IPS-18a (cell line): Measurements from ENCODE around the gene MEF2B.
"Not testable (repeated sequence)": the region's sequence is repeated elsewhere in the genome, so short reads cannot be mapped to it uniquely, and the experiment has no call there.

Source experiments
- H3K27ac ChIP-seq: one replicate; pipeline ENCODE4 v1.5.1; 2013; ENCODE audit warnings: low read length
- H3K27me3 ChIP-seq: one replicate; pipeline ENCODE4 v1.6.1; 2013; ENCODE audit warnings: mild to moderate bottlenecking, low read length; ENCODE audit not compliant: control insufficient read depth, insufficient read depth
- H3K36me3 ChIP-seq: one replicate; pipeline ENCODE4 v1.6.1; 2013; ENCODE audit warnings: low read depth, low read length; ENCODE audit not compliant: control insufficient read depth
- H3K4me1 ChIP-seq: one replicate; pipeline ENCODE4 v1.6.1; 2013; ENCODE audit warnings: low read depth, low read length; ENCODE audit not compliant: control insufficient read depth
- H3K4me3 ChIP-seq: one replicate; pipeline ENCODE4 v1.5.1; 2013; ENCODE audit warnings: low read length
- H3K9ac ChIP-seq: one replicate; pipeline ENCODE4 v1.6.1; 2013; ENCODE audit warnings: mild to moderate bottlenecking, low read length, moderate library complexity
- H3K9me3 ChIP-seq: one replicate; pipeline ENCODE4 v1.6.1; 2013; ENCODE audit warnings: low read depth, low read length; ENCODE audit not compliant: control insufficient read depth

The MEF2B gene

GRCh38 chr19:19135713-19136112 is 34.4 kb downstream of the MEF2B start:
- H3K9me3 ChIP-seq, H3K9ac ChIP-seq, H3K4me3 ChIP-seq, H3K36me3 ChIP-seq, H3K27me3 ChIP-seq, H3K27ac ChIP-seq: not testable (repeated sequence)
- H3K4me1 ChIP-seq, result peaks cover 12% of the 10 kb centered on the region

GRCh38 chr19:19134687-19135158 is 35.3 kb downstream of the MEF2B start:
- Histone ChIP-seq H3K27me3 (peaks cover 10% of the 10 kb centered on the region), H3K9ac (no peak overlapping the region), H3K4me3 (peak overlapping the region; percentile 46), H3K9me3 (no peaks in the 10 kb centered on the region), H3K36me3 (no peaks in the 10 kb centered on the region), H3K27ac (no peak overlapping the region), H3K4me1 (peaks cover 12% of the 10 kb centered on the region)

- H3K27ac ChIP-seq, result no peak overlapping the region
- no peak overlapping the region for H3K9ac ChIP-seq
- peaks cover 12% of the 10 kb centered on the region for H3K4me1 ChIP-seq
- H3K9me3 ChIP-seq, result no peaks in the 10 kb centered on the region
- peaks cover 10% of the 10 kb centered on the region for H3K27me3 ChIP-seq
- no peaks in the 10 kb centered on the region for H3K36me3 ChIP-seq
- no peak overlapping the region for H3K4me3 ChIP-seq
These were observed 36.1 kb downstream of the MEF2B start for GRCh38 chr19:19133985-19134384.

GRCh38 chr19:19132912-19133311 is 37.2 kb downstream of the MEF2B start:
- Histone ChIP-seq H3K9ac (no peak overlapping the region), H3K9me3 (no peaks in the 10 kb centered on the region), H3K27me3 (peaks cover 10% of the 10 kb centered on the region), H3K4me1 (peaks cover 12% of the 10 kb centered on the region), H3K36me3 (no peaks in the 10 kb centered on the region), H3K4me3 (no peak overlapping the region), H3K27ac (no peak overlapping the region)

GRCh38 chr19:19131989-19132388 is 38.1 kb downstream of the MEF2B start:
- Histone ChIP-seq H3K4me3 (no peak overlapping the region), H3K27ac (no peak overlapping the region), H3K4me1 (peaks cover 6% of the 10 kb centered on the region), H3K36me3 (no peaks in the 10 kb centered on the region), H3K9me3 (no peaks in the 10 kb centered on the region), H3K27me3 (peaks cover under 1% of the 10 kb centered on the region), H3K9ac (no peak overlapping the region)

GRCh38 chr19:19126102-19126501 is 44.0 kb downstream of the MEF2B start:
- H3K36me3 ChIP-seq, result no peaks in the 10 kb centered on the region
- no peaks in the 10 kb centered on the region for H3K27me3 ChIP-seq
- no peak overlapping the region for H3K27ac ChIP-seq
- H3K4me3 ChIP-seq, result no peak overlapping the region
- H3K4me1 ChIP-seq, result peaks cover 3% of the 10 kb centered on the region
- no peak overlapping the region for H3K9ac ChIP-seq
- no peaks in the 10 kb centered on the region for H3K9me3 ChIP-seq

- Histone ChIP-seq H3K27ac (no peak overlapping the region), H3K36me3 (peaks cover 3% of the 10 kb centered on the region), H3K4me3 (no peak overlapping the region)
These were observed 46.7 kb downstream of the MEF2B start for GRCh38 chr19:19123386-19123785.

GRCh38 chr19:19122902-19123301 is 47.2 kb downstream of the MEF2B start:
- Histone ChIP-seq H3K9ac (no peak overlapping the region), H3K9me3 (no peaks in the 10 kb centered on the region), H3K27ac (no peak overlapping the region), H3K4me3 (no peak overlapping the region), H3K36me3 (peaks cover 3% of the 10 kb centered on the region), H3K4me1 (peaks cover 11% of the 10 kb centered on the region), H3K27me3 (no peaks in the 10 kb centered on the region)

More at GRCh38 chr19:19123386-19123785, 46.7 kb downstream of the MEF2B start:
- Histone ChIP-seq H3K9me3 (no peaks in the 10 kb centered on the region), H3K9ac (no peak overlapping the region), H3K27me3 (no peaks in the 10 kb centered on the region), H3K4me1 (peaks cover 11% of the 10 kb centered on the region)

- no peak overlapping the region for H3K9ac ChIP-seq
- H3K27ac ChIP-seq, result no peak overlapping the region
- H3K4me3 ChIP-seq, result peak overlapping the region; percentile 66
- H3K4me1 ChIP-seq, result peaks cover 11% of the 10 kb centered on the region
- H3K27me3 ChIP-seq, result no peaks in the 10 kb centered on the region
- peaks cover 3% of the 10 kb centered on the region for H3K36me3 ChIP-seq
- H3K9me3 ChIP-seq, result no peaks in the 10 kb centered on the region
These were observed 48.7 kb downstream of the MEF2B start for GRCh38 chr19:19121371-19121770.

- Histone ChIP-seq H3K27me3 (no peaks in the 10 kb centered on the region), H3K36me3 (peaks cover 3% of the 10 kb centered on the region), H3K9me3 (no peaks in the 10 kb centered on the region), H3K9ac (peak overlapping the region; percentile 31), H3K27ac (no peak overlapping the region), H3K4me3 (peak overlapping the region; percentile 66), H3K4me1 (peaks cover 11% of the 10 kb centered on the region)
These were observed 49.5 kb downstream of the MEF2B start for GRCh38 chr19:19120308-19121231.

- no peaks in the 10 kb centered on the region for H3K9me3 ChIP-seq
- peaks cover 3% of the 10 kb centered on the region for H3K36me3 ChIP-seq
- no peaks in the 10 kb centered on the region for H3K27me3 ChIP-seq
- H3K9ac ChIP-seq, result no peak overlapping the region
- H3K4me1 ChIP-seq, result peaks cover 11% of the 10 kb centered on the region
- no peak overlapping the region for H3K27ac ChIP-seq
- H3K4me3 ChIP-seq, result no peak overlapping the region
These were observed 50.5 kb downstream of the MEF2B start for GRCh38 chr19:19119325-19120237.
